LoVo (cell line): Measurements from ENCODE around the gene PACSIN2.
"Not testable (repeated sequence)": the region's sequence is repeated elsewhere in the genome, so short reads cannot be mapped to it uniquely, and the experiment has no call there.

Experiments used
- DNase-seq: peaks from one replicate; pipeline ENCODE4 v3.0.0-alpha.2; 2016; ENCODE audit warnings: low spot score

Gene PACSIN2

GRCh38 chr22:43009444-43009843, 5.5 kb downstream of the PACSIN2 start:
- DNase-seq, result no peak

GRCh38 chr22:43008921-43009320, 6.0 kb downstream of the PACSIN2 start:
- no peak for DNase-seq

GRCh38 chr22:43008509-43008908, 6.4 kb downstream of the PACSIN2 start:
- no peak for DNase-seq

- no peak for DNase-seq
Measured at GRCh38 chr22:43007519-43008102, 7.3 kb downstream of the PACSIN2 start.

- no peak for DNase-seq
Measured at GRCh38 chr22:43006753-43007152, 8.2 kb downstream of the PACSIN2 start.

- no peak for DNase-seq
Measured at GRCh38 chr22:43006016-43006505, 8.9 kb downstream of the PACSIN2 start.

GRCh38 chr22:43005106-43005505, 9.8 kb downstream of the PACSIN2 start:
- no peak for DNase-seq

GRCh38 chr22:43004362-43005035, 10.4 kb downstream of the PACSIN2 start:
- DNase-seq, result no peak

- no peak for DNase-seq
Measured at GRCh38 chr22:43002202-43002586, 12.8 kb downstream of the PACSIN2 start.

- DNase-seq, result no peak
Measured at GRCh38 chr22:43001271-43002201, 13.4 kb downstream of the PACSIN2 start.

GRCh38 chr22:43000441-43001175, 14.3 kb downstream of the PACSIN2 start:
- DNase-seq, result no peak

- DNase-seq, result no peak
Measured at GRCh38 chr22:42997582-42998090, 17.3 kb downstream of the PACSIN2 start.

GRCh38 chr22:42996646-42997365, 18.1 kb downstream of the PACSIN2 start:
- DNase-seq, result no peak

- not testable (repeated sequence) for DNase-seq
Measured at GRCh38 chr22:42995654-42996053, 19.3 kb downstream of the PACSIN2 start.

GRCh38 chr22:42994917-42995562, 19.9 kb downstream of the PACSIN2 start:
- peak; percentile 48 for DNase-seq

- DNase-seq, result no peak
Measured at GRCh38 chr22:42994276-42994916, 20.6 kb downstream of the PACSIN2 start.

GRCh38 chr22:42993651-42994275, 21.2 kb downstream of the PACSIN2 start:
- DNase-seq, result no peak

GRCh38 chr22:42992886-42993479, 22.0 kb downstream of the PACSIN2 start:
- DNase-seq, result no peak

- DNase-seq, result no peak
Measured at GRCh38 chr22:42992092-42992491, 22.9 kb downstream of the PACSIN2 start.
